Stomach (tissue), 9 donors: ENCODE data around the gene PHIP. TPM values are rescaled to one million over a fixed set of nuclear protein-coding genes. Genes with fewer than 3 reads are reported as not detected.

ENCODE experiments used
- DNase-seq, 2 donors: peaks; one replicate each; pipeline versions ENCODE4 v3.0.0 to v3.0.0-alpha.2; 2013 to 2019
- H3K27ac ChIP-seq, 5 donors: fragments of 200-600 bp in 4 of 5; sonication (generic) in 4 of 5; one replicate each; pipeline ENCODE4 v1.5.1; 2013 to 2019; ENCODE audit warnings: mild to moderate bottlenecking in 1 of 5, moderate library complexity in 1 of 5
- H3K27me3 ChIP-seq, 3 donors: fragments of 200-600 bp; sonication (generic); one replicate each; pipeline ENCODE4 v1.5.1; 2017 to 2019; ENCODE audit warnings: mixed run types in 1 of 3
- H3K36me3 ChIP-seq, 4 donors: fragments of 200-600 bp; sonication (generic); 1 replicate in 3 of 4; 2 replicates in 1 of 4; pipeline ENCODE4 v1.5.1; 2016 to 2019
- H3K4me1 ChIP-seq, 4 donors: fragments of 200-600 bp; sonication (generic); one replicate each; pipeline ENCODE4 v1.5.1; 2016 to 2019
- H3K4me3 ChIP-seq, 4 donors: fragments of 200-600 bp; sonication (generic) in 3 of 4; one replicate each; pipeline ENCODE4 v1.5.1; 2016 to 2019; ENCODE audit warnings: mild to moderate bottlenecking in 1 of 4
- H3K9me3 ChIP-seq, 4 donors: fragments of 200-600 bp; sonication (generic); one replicate each; pipeline ENCODE4 v1.5.1; 2016 to 2019
- EP300 ChIP-seq: sonication (generic); formaldehyde crosslinking; IDR thresholded peaks from one replicate; pipeline ENCODE4 v1.6.1; 2017; ENCODE audit warnings: antibody characterized with exemption
- POLR2A ChIP-seq, 4 donors: fragments of 450-650 bp; IDR thresholded peaks; one replicate each; pipeline ENCODE4 v1.6.1; 2016; ENCODE audit warnings: antibody characterized with exemption in 4 of 4, control low read depth in 2 of 4, mild to moderate bottlenecking in 1 of 4, moderate library complexity in 1 of 4
- POLR2AphosphoS5 ChIP-seq, 3 donors: sonication (generic); formaldehyde crosslinking; IDR thresholded peaks; one replicate each; pipeline ENCODE4 v1.6.1; 2016; ENCODE audit warnings: antibody characterized with exemption in 3 of 3
- WGBS, 5 donors: extraction: QIAGEN DNeasy Blood & Tissue Kit in 3 of 5; methylation state at CpG; one replicate each; pipeline versions ENCODE4 v1.1.5 to v1.1.7; 2013 to 2018; 5-methylcytosine and 5-hydroxymethylcytosine counted together
- intact Hi-C: fragments of 100-400 bp; cut with DNase I; formaldehyde crosslinking; loops from one replicate; pipeline ENCODE4 v1.15.1; 2023; ENCODE audit warnings: low total_unique reads
- polyA plus RNA-seq, 3 donors: library from polyadenylated mRNA; stranded (reverse); fragments of 200-250 nt; gene quantifications; one replicate each; pipeline ENCODE4 v1.2.3, GENCODE V29; 2013
- total RNA-seq, 5 donors: library from RNA; depleted of rRNA; stranded (reverse); fragments of >200 nt; gene quantifications; one replicate each; pipeline versions ENCODE4 v1.1.0 to v1.2.3, GENCODE V29; 2014 to 2016
- TF ChIP-seq, protein P1 (sequence below), 7 experiments: fragments of 450-650 bp in 4 of 7; fragments of 200-600 bp in 3 of 7; sonication (generic) in 3 of 7; IDR thresholded peaks; one replicate each; pipeline ENCODE4 v1.5.1; 2016 to 2019; ENCODE audit warnings: antibody characterized with exemption in 7 of 7, control low read depth in 2 of 7, mild to moderate bottlenecking in 1 of 7
- donor health status: healthy with polysubstance abuse.
- donor health status: Bipolar disorder and iron deficiency.
- donor health status: healthy.

The PHIP gene
- total and polyA plus RNA-seq, 8 donors: 3.2 to 70.7 (median 22.5) TPM

DNA sequence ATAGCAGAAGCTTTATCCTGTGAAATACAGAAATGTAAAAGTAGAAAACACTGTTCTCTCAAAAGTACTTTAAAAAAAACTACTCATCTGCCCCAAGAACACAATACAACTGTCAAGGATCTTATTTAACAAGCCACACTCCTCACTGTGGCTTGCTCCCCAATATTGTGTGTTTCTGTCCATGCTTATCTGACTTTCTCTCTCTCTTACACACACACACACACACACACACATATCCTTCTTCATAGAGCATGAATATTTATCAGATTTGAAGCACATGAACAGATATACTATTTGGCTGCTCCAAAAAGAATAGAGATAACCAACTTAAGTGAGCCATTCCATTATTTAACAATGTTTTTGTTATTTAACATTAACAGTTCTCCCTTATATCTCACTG lies 3.6 kb upstream of the PHIP start:
- Histone ChIP-seq H3K27me3 (no peaks in the 10 kb centered on the region), H3K4me1 (peaks cover 0 to 20% (median 6%) of the 10 kb centered on the region in 4 donors), H3K36me3 (no peaks in the 10 kb centered on the region), H3K27ac (no peak overlapping the region), H3K9me3 (no peaks in the 10 kb centered on the region), H3K4me3 (no peak overlapping the region)
- no peak for TF ChIP-seq POLR2AphosphoS5 (IDR thresholded peaks at IDR 0.05)
- TF ChIP-seq EP300: no peak
- no peak for DNase-seq
- intact Hi-C loops: no loop called here

DNA sequence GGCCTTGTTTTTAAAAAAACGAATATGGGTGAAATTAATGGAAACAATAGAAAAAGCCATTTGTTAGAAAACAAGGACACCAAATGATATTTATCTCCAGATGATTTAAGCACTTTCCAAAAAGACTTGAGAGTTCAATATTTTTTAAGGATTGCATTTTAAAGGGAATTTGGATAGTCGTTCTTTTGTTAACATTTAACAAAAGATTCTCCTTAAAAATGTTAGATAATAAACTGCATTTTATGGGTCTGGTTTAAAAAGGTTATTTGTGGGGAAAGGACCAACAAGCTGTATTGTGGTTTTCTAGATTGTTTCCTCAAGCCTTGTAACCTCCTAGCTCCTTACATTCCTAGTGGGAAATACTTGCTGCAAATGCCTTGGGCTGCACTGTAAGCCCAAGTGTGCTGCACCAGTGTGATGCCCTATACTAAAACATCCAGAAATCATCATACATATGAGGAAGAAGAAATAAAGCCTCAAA lies 1.5 kb upstream of the PHIP start:
- WGBS, 5 donors: 49 to 55% (median 49%) methylated on average over 2 of the region's 2 CpGs
- DNase-seq: peak in 1 of 2 donors; percentile 44
- H3K4me3 ChIP-seq: peak overlapping the region in 3 of 4 donors; percentile 84 to 90 (median 87)
- H3K27me3 ChIP-seq: no peaks in the 10 kb centered on the region
- no peaks in the 10 kb centered on the region for H3K36me3 ChIP-seq
- intact Hi-C loops: no loop called here
- peak overlapping the region in 2 of 5 donors; percentile 99 for H3K27ac ChIP-seq
- TF ChIP-seq POLR2A (IDR thresholded peaks at IDR 0.05): no peak
- TF ChIP-seq, protein P1, sequence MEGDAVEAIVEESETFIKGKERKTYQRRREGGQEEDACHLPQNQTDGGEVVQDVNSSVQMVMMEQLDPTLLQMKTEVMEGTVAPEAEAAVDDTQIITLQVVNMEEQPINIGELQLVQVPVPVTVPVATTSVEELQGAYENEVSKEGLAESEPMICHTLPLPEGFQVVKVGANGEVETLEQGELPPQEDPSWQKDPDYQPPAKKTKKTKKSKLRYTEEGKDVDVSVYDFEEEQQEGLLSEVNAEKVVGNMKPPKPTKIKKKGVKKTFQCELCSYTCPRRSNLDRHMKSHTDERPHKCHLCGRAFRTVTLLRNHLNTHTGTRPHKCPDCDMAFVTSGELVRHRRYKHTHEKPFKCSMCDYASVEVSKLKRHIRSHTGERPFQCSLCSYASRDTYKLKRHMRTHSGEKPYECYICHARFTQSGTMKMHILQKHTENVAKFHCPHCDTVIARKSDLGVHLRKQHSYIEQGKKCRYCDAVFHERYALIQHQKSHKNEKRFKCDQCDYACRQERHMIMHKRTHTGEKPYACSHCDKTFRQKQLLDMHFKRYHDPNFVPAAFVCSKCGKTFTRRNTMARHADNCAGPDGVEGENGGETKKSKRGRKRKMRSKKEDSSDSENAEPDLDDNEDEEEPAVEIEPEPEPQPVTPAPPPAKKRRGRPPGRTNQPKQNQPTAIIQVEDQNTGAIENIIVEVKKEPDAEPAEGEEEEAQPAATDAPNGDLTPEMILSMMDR (IDR thresholded peaks at IDR 0.05): no peak
- no peak for TF ChIP-seq POLR2AphosphoS5 (IDR thresholded peaks at IDR 0.05)
- no peak for TF ChIP-seq EP300
- H3K4me1 ChIP-seq: peaks cover 0 to 41% (median 20%) of the 10 kb centered on the region in 4 donors
- no peaks in the 10 kb centered on the region for H3K9me3 ChIP-seq

DNA sequence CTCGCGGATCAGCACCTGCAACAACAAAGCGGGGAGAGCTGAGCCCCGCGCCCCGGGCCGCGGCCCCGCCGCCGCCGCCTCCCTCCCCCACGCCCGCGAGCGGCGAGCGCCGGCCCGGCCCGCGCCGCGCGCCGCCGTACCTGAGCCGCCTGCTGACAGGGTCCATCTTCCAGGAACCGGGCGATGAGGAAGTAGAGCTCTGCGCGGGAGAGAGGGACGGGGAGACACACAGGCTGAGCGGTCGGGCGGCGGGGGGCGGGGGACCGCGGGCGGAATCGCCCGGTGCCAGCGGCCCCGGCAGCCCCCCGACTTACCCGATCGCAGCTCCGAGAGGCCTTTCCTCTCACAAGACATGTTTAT lies 359 bp downstream of the PHIP start:
- Histone ChIP-seq H3K27me3 (no peaks in the 10 kb centered on the region), H3K9me3 (no peaks in the 10 kb centered on the region), H3K4me1 (peaks cover 5 to 53% (median 28%) of the 10 kb centered on the region in 4 donors), H3K27ac (peak overlapping the region; percentile 95 to 99 (median 99)), H3K4me3 (peak overlapping the region; percentile 80 to 90 (median 86)), H3K36me3 (no peaks in the 10 kb centered on the region)
- TF ChIP-seq POLR2AphosphoS5 (IDR thresholded peaks at IDR 0.05) (no peak), EP300 (no peak), POLR2A (IDR thresholded peaks at IDR 0.05) (no peak)
- TF ChIP-seq, protein P1 (IDR thresholded peaks at IDR 0.05): no peak
- 0 to 1% (median 1%) methylated on average over 20 to 49 of the region's 49 CpGs; no CpG with 5 or more reads in 1 of the 5 donors for WGBS, 5 donors
- intact Hi-C loops: no loop called here
- DNase-seq: peak in 1 of 2 donors; percentile 49

DNA sequence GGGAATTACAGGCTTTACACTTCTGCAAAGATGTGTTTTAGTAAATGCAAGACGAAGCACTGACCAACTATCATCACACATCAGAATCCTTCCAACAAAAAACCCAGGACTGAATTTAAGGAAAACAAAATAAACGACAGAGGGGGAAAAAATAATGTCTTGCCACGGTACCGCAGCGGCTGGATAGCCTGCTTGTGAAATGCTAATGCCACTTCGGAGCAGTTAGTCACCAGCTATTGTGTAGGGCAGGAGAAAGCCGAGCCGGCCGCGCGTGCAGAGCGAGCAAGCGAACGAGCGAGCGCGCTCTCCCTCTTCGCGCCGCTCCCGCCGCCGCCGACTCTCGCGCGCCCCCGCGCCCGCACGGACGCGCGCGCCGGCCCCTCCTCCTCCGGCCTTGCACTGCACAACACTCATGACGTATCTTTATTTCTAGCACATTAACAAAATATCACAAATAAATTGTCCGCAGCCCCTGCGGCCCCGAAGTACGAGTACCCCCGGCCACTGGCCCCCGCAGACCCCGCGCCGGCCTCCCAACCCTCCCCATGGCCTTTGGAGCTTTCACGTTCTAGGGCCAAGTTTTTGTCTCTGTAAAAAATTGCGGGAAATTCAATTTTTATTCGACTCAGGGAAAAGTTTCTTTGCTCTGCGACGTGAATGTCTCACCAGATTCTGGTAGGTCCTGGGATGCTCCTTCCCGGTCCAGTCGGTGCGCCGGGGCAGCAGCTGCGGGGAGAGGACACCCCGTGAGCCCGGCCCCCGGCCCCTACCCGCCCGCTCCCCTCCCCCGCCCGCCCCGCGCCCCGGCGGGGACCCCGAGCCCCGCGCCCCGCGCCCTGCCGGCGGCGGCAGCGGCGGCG lies 1.0 kb downstream of the PHIP start:
- peak; percentile 62 to 87 (median 74) for TF ChIP-seq POLR2AphosphoS5 (IDR thresholded peaks at IDR 0.05)
- TF ChIP-seq POLR2A (IDR thresholded peaks at IDR 0.05): no peak
- no peaks in the 10 kb centered on the region for H3K9me3 ChIP-seq
- H3K4me1 ChIP-seq: peaks cover 5 to 57% (median 32%) of the 10 kb centered on the region in 4 donors
- intact Hi-C loops: no loop called here
- DNase-seq: peak; percentile 92 to 96
- peak overlapping the region; percentile 80 to 90 (median 86) for H3K4me3 ChIP-seq
- H3K27ac ChIP-seq: peak overlapping the region; percentile 95 to 99 (median 99)
- H3K27me3 ChIP-seq: no peaks in the 10 kb centered on the region
- H3K36me3 ChIP-seq: peaks cover 0 to 4% (median 2%) of the 10 kb centered on the region in 4 donors
- 0 to 1% (median 1%) methylated on average over 52 to 79 of the region's 79 CpGs for WGBS, 5 donors

DNA sequence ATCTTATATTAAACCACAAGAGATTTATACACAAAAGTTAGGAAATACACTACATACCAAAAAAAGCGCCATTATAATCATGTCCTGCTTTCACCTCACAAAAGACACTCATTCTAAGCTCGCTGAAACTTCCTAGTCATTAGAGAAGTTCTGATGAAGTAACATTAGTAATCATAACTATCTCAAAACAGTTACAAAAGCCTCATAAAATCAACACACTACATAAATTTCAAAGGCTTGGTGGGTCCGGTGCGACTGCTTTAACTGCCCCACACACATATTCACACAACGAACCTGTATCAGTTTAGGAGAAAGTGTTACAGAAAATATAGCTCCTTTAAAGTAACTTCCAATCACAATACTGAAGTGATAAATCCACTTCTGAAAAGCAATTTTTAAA lies 1.9 kb downstream of the PHIP start:
- intact Hi-C loops: no loop called here
- DNase-seq: peak in 1 of 2 donors; percentile 29
- no peaks in the 10 kb centered on the region for H3K27me3 ChIP-seq
- H3K9me3 ChIP-seq: no peaks in the 10 kb centered on the region
- TF ChIP-seq, protein P1 (IDR thresholded peaks at IDR 0.05): no peak
- TF ChIP-seq POLR2A (IDR thresholded peaks at IDR 0.05) (no peak), POLR2AphosphoS5 (IDR thresholded peaks at IDR 0.05) (no peak), EP300 (no peak)
- peaks cover 0 to 4% (median 2%) of the 10 kb centered on the region in 4 donors for H3K36me3 ChIP-seq
- peak overlapping the region in 4 of 5 donors; percentile 96 to 99 (median 99) for H3K27ac ChIP-seq
- H3K4me1 ChIP-seq: peaks cover 5 to 62% (median 35%) of the 10 kb centered on the region in 4 donors
- peak overlapping the region; percentile 80 to 90 (median 86) for H3K4me3 ChIP-seq
- 2 to 5% (median 3%) methylated on average over 5 of the region's 5 CpGs for WGBS, 5 donors
